ENCODE measurements around the gene UROC1.
"Not testable (repeated sequence)": the region's sequence is repeated elsewhere in the genome, so short reads cannot be mapped to it uniquely, and the experiment has no call there.

The UROC1 gene

GRCh38 chr3:126539558-126540250 lies 22.1 kb upstream of the UROC1 start:
- H3K27me3 ChIP-seq (ENCODE audit: control insufficient read depth, insufficient read depth, low read length, poor library complexity, severe bottlenecking): no peaks in the 10 kb centered on the region
- WGBS, 2 experiments: 94 to 95% methylated on average over 10 of the region's 10 CpGs
- no peak overlapping the region for H3K27ac ChIP-seq (ENCODE audit: insufficient read depth, low read depth, low read length, poor library complexity, severe bottlenecking)
- no peaks in the 10 kb centered on the region for H3K9me3 ChIP-seq (ENCODE audit: control insufficient read depth, low read length)
- H3K36me3 ChIP-seq (ENCODE audit: control insufficient read depth, insufficient read depth, low read length): no peaks in the 10 kb centered on the region
- no peaks in the 10 kb centered on the region for H3K4me1 ChIP-seq (ENCODE audit: control insufficient read depth, insufficient read depth, low read length)
- no peak overlapping the region for H3K4me3 ChIP-seq (ENCODE audit: insufficient read depth, low read depth, low read length)

GRCh38 chr3:126538966-126539365 lies 21.4 kb upstream of the UROC1 start:
- H3K27me3 ChIP-seq (ENCODE audit: control insufficient read depth, insufficient read depth, low read length, poor library complexity, severe bottlenecking): peaks cover 3% of the 10 kb centered on the region
- H3K4me1 ChIP-seq (ENCODE audit: control insufficient read depth, insufficient read depth, low read length): no peaks in the 10 kb centered on the region
- no peaks in the 10 kb centered on the region for H3K36me3 ChIP-seq (ENCODE audit: control insufficient read depth, insufficient read depth, low read length)
- WGBS, 2 experiments: 75 to 82% methylated on average over 5 of the region's 5 CpGs
- H3K27ac ChIP-seq (ENCODE audit: insufficient read depth, low read depth, low read length, poor library complexity, severe bottlenecking): no peak overlapping the region
- H3K4me3 ChIP-seq (ENCODE audit: insufficient read depth, low read depth, low read length): no peak overlapping the region
- H3K9me3 ChIP-seq (ENCODE audit: control insufficient read depth, low read length): no peaks in the 10 kb centered on the region

- no peaks in the 10 kb centered on the region for H3K4me1 ChIP-seq (ENCODE audit: control insufficient read depth, insufficient read depth, low read length)
- 87 to 88% methylated on average over 9 of the region's 9 CpGs for WGBS, 2 experiments
- H3K27ac ChIP-seq (ENCODE audit: insufficient read depth, low read depth, low read length, poor library complexity, severe bottlenecking): no peak overlapping the region
- no peak overlapping the region for H3K4me3 ChIP-seq (ENCODE audit: insufficient read depth, low read depth, low read length)
- H3K9me3 ChIP-seq (ENCODE audit: control insufficient read depth, low read length): no peaks in the 10 kb centered on the region
- peaks cover 3% of the 10 kb centered on the region for H3K27me3 ChIP-seq (ENCODE audit: control insufficient read depth, insufficient read depth, low read length, poor library complexity, severe bottlenecking)
- H3K36me3 ChIP-seq (ENCODE audit: control insufficient read depth, insufficient read depth, low read length): no peaks in the 10 kb centered on the region
These were observed 20.7 kb upstream of the UROC1 start for GRCh38 chr3:126538316-126538715.

- H3K27ac ChIP-seq (ENCODE audit: insufficient read depth, low read depth, low read length, poor library complexity, severe bottlenecking): no peak overlapping the region
- WGBS, 2 experiments: 94% methylated on average over 10 of the region's 10 CpGs
- H3K27me3 ChIP-seq (ENCODE audit: control insufficient read depth, insufficient read depth, low read length, poor library complexity, severe bottlenecking): peaks cover 3% of the 10 kb centered on the region
- H3K9me3 ChIP-seq (ENCODE audit: control insufficient read depth, low read length): no peaks in the 10 kb centered on the region
- no peaks in the 10 kb centered on the region for H3K4me1 ChIP-seq (ENCODE audit: control insufficient read depth, insufficient read depth, low read length)
- H3K4me3 ChIP-seq (ENCODE audit: insufficient read depth, low read depth, low read length): no peak overlapping the region
- no peaks in the 10 kb centered on the region for H3K36me3 ChIP-seq (ENCODE audit: control insufficient read depth, insufficient read depth, low read length)
These were observed 20.2 kb upstream of the UROC1 start for GRCh38 chr3:126537730-126538281.

GRCh38 chr3:126537116-126537729 lies 19.6 kb upstream of the UROC1 start:
- Histone ChIP-seq H3K27ac (ENCODE audit: insufficient read depth, low read depth, low read length, poor library complexity, severe bottlenecking) (no peak overlapping the region), H3K4me3 (ENCODE audit: insufficient read depth, low read depth, low read length) (no peak overlapping the region), H3K4me1 (ENCODE audit: control insufficient read depth, insufficient read depth, low read length) (no peaks in the 10 kb centered on the region), H3K36me3 (ENCODE audit: control insufficient read depth, insufficient read depth, low read length) (no peaks in the 10 kb centered on the region), H3K9me3 (ENCODE audit: control insufficient read depth, low read length) (no peaks in the 10 kb centered on the region), H3K27me3 (ENCODE audit: control insufficient read depth, insufficient read depth, low read length, poor library complexity, severe bottlenecking) (peaks cover 3% of the 10 kb centered on the region)
- 86% methylated on average over 9 of the region's 9 CpGs for WGBS, 2 experiments

GRCh38 chr3:126536126-126536525 lies 18.6 kb upstream of the UROC1 start:
- H3K4me3 ChIP-seq (ENCODE audit: insufficient read depth, low read depth, low read length): no peak overlapping the region
- WGBS, 2 experiments: 85 to 87% methylated on average over 3 of the region's 3 CpGs

GRCh38 chr3:126535636-126536035 lies 18.1 kb upstream of the UROC1 start:
- Histone ChIP-seq H3K27me3 (ENCODE audit: control insufficient read depth, insufficient read depth, low read length, poor library complexity, severe bottlenecking) (peaks cover 3% of the 10 kb centered on the region), H3K9me3 (ENCODE audit: control insufficient read depth, low read length) (no peaks in the 10 kb centered on the region), H3K36me3 (ENCODE audit: control insufficient read depth, insufficient read depth, low read length) (no peaks in the 10 kb centered on the region), H3K4me3 (ENCODE audit: insufficient read depth, low read depth, low read length) (no peak overlapping the region), H3K4me1 (ENCODE audit: control insufficient read depth, insufficient read depth, low read length) (no peaks in the 10 kb centered on the region), H3K27ac (ENCODE audit: insufficient read depth, low read depth, low read length, poor library complexity, severe bottlenecking) (no peak overlapping the region)

More at GRCh38 chr3:126536126-126536525, 18.6 kb upstream of the UROC1 start:
- Histone ChIP-seq H3K9me3 (ENCODE audit: control insufficient read depth, low read length) (no peaks in the 10 kb centered on the region), H3K27me3 (ENCODE audit: control insufficient read depth, insufficient read depth, low read length, poor library complexity, severe bottlenecking) (peaks cover 3% of the 10 kb centered on the region), H3K27ac (ENCODE audit: insufficient read depth, low read depth, low read length, poor library complexity, severe bottlenecking) (no peak overlapping the region), H3K36me3 (ENCODE audit: control insufficient read depth, insufficient read depth, low read length) (no peaks in the 10 kb centered on the region), H3K4me1 (ENCODE audit: control insufficient read depth, insufficient read depth, low read length) (no peaks in the 10 kb centered on the region)

GRCh38 chr3:126534716-126535115 lies 17.1 kb upstream of the UROC1 start:
- not testable (repeated sequence) for H3K27me3 ChIP-seq (ENCODE audit: control insufficient read depth, insufficient read depth, low read length, poor library complexity, severe bottlenecking); H3K9me3 ChIP-seq (ENCODE audit: control insufficient read depth, low read length); H3K36me3 ChIP-seq (ENCODE audit: control insufficient read depth, insufficient read depth, low read length); H3K27ac ChIP-seq (ENCODE audit: insufficient read depth, low read depth, low read length, poor library complexity, severe bottlenecking); H3K4me1 ChIP-seq (ENCODE audit: control insufficient read depth, insufficient read depth, low read length); H3K4me3 ChIP-seq (ENCODE audit: insufficient read depth, low read depth, low read length)
- WGBS, 2 experiments: 89 to 91% methylated on average over 7 of the region's 7 CpGs

- H3K27me3 ChIP-seq (ENCODE audit: control insufficient read depth, insufficient read depth, low read length, poor library complexity, severe bottlenecking): peaks cover 3% of the 10 kb centered on the region
- H3K4me3 ChIP-seq (ENCODE audit: insufficient read depth, low read depth, low read length): no peak overlapping the region
- H3K9me3 ChIP-seq (ENCODE audit: control insufficient read depth, low read length): no peaks in the 10 kb centered on the region
- H3K4me1 ChIP-seq (ENCODE audit: control insufficient read depth, insufficient read depth, low read length): no peaks in the 10 kb centered on the region
- H3K27ac ChIP-seq (ENCODE audit: insufficient read depth, low read depth, low read length, poor library complexity, severe bottlenecking): no peak overlapping the region
- H3K36me3 ChIP-seq (ENCODE audit: control insufficient read depth, insufficient read depth, low read length): no peaks in the 10 kb centered on the region
These were observed 15.9 kb upstream of the UROC1 start for GRCh38 chr3:126533506-126533905.

- H3K4me1 ChIP-seq (ENCODE audit: control insufficient read depth, insufficient read depth, low read length): peaks cover 5% of the 10 kb centered on the region
- no peak overlapping the region for H3K4me3 ChIP-seq (ENCODE audit: insufficient read depth, low read depth, low read length)
- no peaks in the 10 kb centered on the region for H3K36me3 ChIP-seq (ENCODE audit: control insufficient read depth, insufficient read depth, low read length)
- H3K27me3 ChIP-seq (ENCODE audit: control insufficient read depth, insufficient read depth, low read length, poor library complexity, severe bottlenecking): peaks cover 3% of the 10 kb centered on the region
- no peaks in the 10 kb centered on the region for H3K9me3 ChIP-seq (ENCODE audit: control insufficient read depth, low read length)
- no peak overlapping the region for H3K27ac ChIP-seq (ENCODE audit: insufficient read depth, low read depth, low read length, poor library complexity, severe bottlenecking)
- WGBS, 2 experiments: 93% methylated on average over 6 of the region's 6 CpGs
These were observed 13.4 kb upstream of the UROC1 start for GRCh38 chr3:126531051-126531330.

Data from ectodermal cell (in vitro differentiated cells).